HG03354 (cell line): ENCODE data around the gene GOLGA6L6.
"Not testable (repeated sequence)": the region's sequence is repeated elsewhere in the genome, so short reads cannot be mapped to it uniquely, and the experiment has no call there.

Experiments
- ATAC-seq: cut with Tn5 transposase; IDR thresholded peaks from one replicate; pipeline ENCODE4 v1.9.1; 2021; ENCODE audit warnings: mild to moderate bottlenecking; ENCODE audit not compliant: unreplicated experiment, poor library complexity, severe bottlenecking

Gene GOLGA6L6, protein sequence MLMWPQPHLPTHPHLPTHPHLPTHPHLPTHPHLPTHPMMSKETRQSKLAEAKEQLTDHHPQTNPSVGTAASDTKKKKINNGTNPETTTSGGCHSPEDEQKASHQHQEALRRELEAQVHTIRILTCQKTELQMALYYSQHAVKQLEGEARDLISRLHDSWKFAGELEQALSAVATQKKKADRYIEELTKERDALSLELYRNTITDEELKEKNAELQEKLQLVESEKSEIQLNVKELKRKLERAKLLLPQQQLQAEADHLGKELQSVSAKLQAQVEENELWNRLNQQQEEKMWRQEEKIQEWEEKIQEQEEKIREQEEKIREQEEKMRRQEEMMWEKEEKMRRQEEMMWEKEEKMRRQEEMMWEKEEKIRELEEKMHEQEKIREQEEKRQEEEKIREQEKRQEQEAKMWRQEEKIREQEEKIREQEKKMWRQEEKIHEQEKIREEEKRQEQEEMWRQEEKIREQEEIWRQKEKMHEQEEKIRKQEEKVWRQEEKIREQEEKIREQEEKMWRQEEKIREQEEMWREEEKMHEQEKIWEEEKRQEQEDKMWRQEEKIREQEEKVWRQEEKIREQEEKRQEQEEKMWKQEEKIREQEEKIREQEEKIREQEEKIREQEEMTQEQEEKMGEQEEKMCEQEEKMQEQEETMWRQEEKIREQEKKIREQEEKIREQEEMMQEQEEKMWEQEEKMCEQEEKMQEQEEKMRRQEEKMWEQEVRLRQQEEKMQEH

DNA sequence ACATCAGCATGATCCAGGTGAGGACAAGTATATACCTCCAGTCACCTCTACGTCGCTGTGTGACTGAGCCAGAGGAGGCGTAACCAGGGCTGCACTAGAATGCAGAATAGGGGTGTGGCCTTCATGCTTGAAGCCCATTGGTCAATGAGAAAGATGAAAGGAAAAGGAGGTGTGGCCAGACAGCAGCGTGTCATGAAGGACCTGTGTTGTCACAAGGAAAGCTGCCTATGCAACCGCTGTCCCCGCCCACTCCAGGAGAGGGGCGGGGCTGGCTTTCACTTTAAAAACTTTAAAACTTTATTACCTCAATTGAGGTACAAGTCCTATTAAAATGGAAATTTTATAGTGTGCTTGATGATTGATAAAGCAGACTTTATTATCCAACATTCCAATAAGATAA lies at the start of gene GOLGA6L6:
GOLGA6L6 (minus strand) TSS at position 101 of the 400 bp plus-strand sequence; CDS start at position 10, 91 bp downstream.
- not testable (repeated sequence) for ATAC-seq

DNA sequence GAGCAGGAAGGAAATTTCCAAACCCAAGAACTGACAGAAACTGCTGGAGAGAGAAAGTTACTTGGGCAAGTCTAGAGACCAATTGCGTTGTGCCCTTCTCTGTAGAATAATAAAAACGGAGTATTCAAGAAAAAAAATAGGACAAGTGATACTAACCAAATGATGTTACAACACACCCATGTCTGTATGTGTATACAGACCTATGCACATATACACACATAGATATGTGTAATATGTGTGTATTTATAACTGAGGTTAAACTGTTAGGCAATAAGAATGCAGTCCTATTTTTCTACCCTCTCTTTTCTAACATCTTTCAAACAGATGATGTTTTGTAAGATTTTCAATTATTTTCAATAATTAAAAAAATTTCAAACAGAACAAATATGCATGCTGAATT lies 48.5 kb upstream of the GOLGA6L6 start:
- not testable (repeated sequence) for ATAC-seq

GRCh38 chr15:20586821-20587220 lies 45.2 kb upstream of the GOLGA6L6 start:
- ATAC-seq: not testable (repeated sequence)

DNA sequence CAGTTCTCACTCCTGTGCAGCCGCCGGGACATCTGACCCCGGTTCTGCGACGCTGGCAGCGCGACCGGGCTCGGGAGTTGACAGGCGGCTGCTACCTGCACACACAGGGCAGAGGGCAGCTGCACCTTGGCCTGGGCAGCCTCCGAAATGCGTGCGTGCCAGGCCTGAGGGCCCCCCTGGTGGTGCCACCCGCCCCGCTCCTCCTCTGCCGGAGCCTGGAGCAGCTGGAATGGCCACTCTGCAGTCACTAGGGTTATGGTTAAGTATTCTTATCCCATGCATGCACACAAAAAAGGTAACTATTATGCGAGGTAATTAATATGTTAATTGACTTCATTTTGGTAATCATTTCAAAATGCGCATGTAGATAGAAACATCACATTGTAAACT lies 41.1 kb upstream of the GOLGA6L6 start:
- not testable (repeated sequence) for ATAC-seq

DNA sequence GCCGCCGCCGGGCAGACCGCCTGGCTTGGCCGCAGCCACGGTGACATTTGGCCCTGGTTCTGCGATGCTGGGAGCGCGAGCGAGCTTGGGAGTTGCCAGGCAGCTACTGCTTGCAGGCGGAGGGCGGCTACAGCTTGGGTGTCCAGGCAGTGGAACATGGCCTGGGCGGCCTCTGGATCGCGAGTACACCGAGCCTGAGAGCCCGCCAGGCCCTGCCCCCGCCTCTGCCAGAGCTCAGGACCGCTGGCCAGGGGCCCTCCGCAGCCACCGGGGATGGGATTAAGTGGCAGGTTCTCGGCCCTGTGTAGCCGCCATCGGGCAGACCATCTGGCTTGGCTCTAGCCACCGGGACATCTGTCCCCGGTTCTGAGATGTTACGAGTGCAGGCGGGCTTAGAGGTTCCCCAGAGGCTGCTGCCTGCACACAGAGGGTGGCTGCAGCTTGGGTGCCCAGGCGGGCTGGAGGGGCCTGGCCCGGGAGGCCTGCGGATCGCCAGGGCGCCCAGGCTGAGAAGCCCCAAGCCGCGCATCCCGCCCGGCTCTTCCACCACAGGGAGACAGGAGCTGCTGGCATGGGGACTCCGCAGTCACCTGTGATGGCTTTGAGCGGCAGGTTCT lies 40.6 kb upstream of the GOLGA6L6 start:
- not testable (repeated sequence) for ATAC-seq

GRCh38 chr15:20581261-20582108 lies 39.9 kb upstream of the GOLGA6L6 start:
- ATAC-seq: not testable (repeated sequence)

- ATAC-seq: not testable (repeated sequence)
These were observed 38.1 kb upstream of the GOLGA6L6 start for GRCh38 chr15:20579662-20580061.

DNA sequence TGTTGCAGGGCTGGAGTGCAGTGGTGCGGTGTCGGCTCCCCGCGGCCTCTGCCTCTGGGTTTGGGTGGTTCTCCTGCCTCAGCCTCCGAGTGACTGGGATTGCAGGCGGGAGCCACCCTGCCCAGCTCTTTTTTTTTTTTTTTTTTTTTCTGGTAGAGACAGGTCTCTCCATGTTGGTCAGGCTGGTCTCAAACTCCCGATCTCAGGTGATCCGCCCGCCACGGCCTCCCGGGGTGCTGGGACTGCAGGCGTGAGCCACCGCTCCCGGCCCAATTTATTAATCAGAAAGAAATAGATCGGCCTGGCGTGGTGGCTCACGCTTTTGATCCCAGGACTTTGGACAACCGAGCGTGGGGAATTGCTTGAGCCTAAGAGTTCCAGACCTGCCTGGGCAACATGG lies 9.7 kb upstream of the GOLGA6L6 start:
- not testable (repeated sequence) for ATAC-seq

DNA sequence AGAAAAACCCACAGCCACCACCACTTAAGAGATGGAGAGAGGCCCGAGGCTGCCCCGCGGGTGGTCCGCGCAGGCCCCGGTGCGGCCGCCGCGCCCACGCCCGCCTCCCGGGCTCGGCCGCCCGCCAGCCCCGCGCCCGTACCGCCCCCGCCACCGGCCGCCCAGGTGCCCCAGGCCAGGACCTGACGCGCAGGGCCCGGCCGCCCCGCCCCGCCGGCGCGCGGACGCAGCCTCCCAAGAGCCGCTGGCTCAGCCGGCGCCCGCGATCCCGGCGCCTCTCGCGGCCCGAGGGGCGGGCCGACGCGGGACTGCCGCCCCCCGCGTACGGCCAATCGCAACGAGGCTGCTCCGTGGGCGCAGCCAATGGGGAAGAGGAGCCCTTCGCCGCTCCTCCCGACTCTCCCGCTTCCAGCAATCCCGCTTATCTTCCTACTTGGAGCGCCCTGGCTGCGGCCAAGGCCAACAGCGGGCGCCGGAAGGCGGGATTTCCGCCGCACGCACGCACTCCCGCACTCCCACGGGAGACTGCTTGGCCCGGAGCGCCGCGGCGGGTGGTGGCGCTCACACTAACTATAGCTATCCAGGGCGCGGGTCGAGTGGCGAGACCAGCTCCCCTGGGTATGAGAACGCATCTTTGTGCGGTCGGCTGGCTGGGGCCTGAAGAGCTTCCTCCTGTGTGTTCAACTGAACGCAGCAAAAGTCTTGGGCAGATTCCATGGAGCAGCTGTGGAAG lies 35.5 kb downstream of the GOLGA6L6 start:
- not testable (repeated sequence) for ATAC-seq

- not testable (repeated sequence) for ATAC-seq
These were observed 38.8 kb downstream of the GOLGA6L6 start for GRCh38 chr15:20502839-20503238.

GRCh38 chr15:20501512-20502222 lies 39.9 kb downstream of the GOLGA6L6 start:
- not testable (repeated sequence) for ATAC-seq

GRCh38 chr15:20497781-20498180 lies 43.8 kb downstream of the GOLGA6L6 start:
- not testable (repeated sequence) for ATAC-seq

- not testable (repeated sequence) for ATAC-seq
These were observed 48.6 kb downstream of the GOLGA6L6 start for GRCh38 chr15:20493035-20493434.

DNA sequence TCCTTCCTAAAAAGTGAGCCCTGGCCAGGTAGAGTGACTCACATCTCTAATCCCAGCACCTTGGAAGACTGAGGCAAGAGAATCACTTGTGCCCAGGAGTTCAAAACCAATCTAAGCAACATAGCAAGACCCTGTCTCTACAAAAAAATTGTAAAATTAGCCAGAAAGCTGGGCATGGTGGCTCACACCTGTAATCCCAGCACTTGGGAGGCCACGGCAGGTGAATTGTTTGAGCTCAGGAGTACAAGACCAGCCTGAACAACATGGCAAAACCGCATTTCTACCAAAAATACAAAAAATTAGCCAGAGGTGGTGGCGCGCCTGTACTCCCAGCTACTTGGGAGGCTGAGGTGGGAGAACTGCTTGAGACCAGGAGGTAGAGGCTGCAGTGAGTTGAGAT lies 49.0 kb downstream of the GOLGA6L6 start:
- ATAC-seq: not testable (repeated sequence)

- not testable (repeated sequence) for ATAC-seq
These were observed 52.3 kb downstream of the GOLGA6L6 start for GRCh38 chr15:20489320-20489719.
